ENCODE measurements around the gene USP22. TPM values are rescaled to one million over a fixed set of nuclear protein-coding genes. Genes with fewer than 3 reads are reported as not detected.

Gene USP22
- total and polyA plus RNA-seq, 2 of the 8 experiments (the other 6 are each of a cell fraction or from before 2014, with no cell fraction given) = 221 to 316 TPM

GRCh38 chr17:20981046-20981920 is 61.5 kb downstream of the USP22 start (continued):
- no peak for TF ChIP-seq HDAC2 (IDR thresholded peaks at IDR 0.05; ENCODE audit: borderline replicate concordance in 1 of 2, low read depth in 2 of 2, low read length in 2 of 2)

All from H1 (cell line).